ENCODE data around the gene NCK1.
"Not testable (repeated sequence)": the region's sequence is repeated elsewhere in the genome, so short reads cannot be mapped to it uniquely, and the experiment has no call there.

The NCK1 gene

DNA sequence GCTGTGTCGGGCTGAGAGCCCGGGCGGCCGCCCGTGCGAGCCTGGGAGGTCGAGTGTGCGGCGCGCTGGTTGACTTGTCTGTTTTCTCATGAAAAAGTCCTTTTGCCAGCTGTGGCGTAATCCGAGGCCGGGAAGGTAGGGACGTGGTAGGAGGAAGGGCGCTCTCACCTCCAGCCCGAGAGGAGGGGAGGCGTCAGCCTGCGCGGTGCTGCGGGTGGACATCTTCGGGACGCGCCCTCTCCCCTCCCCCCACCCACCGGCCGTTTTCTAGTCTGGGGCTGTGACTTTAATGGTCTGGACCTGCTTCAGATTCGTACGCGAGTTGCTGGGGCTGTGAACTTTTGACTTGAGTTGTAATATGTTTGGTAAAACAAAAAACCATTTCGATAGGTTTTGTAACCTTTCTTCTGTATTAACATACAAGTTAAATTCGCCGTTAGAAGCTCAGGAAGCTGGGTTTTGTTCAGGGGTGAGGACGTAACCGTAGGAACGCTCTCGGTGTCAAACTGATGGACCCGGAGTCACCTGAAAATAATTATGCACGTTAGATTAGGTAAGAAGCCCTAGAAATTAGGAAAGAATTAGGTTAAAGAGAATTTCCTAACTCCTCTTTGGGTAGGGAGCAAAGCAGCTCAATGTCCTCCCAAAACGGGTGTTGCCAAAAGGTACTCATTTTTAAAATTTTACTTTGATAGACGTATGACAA lies 762 bp downstream of the NCK1 start:
- DNase-seq: peak; percentile 20 to 37

- DNase-seq: no peak
Observed at GRCh38 chr3:136869282-136869681, 7.3 kb downstream of the NCK1 start.

DNA sequence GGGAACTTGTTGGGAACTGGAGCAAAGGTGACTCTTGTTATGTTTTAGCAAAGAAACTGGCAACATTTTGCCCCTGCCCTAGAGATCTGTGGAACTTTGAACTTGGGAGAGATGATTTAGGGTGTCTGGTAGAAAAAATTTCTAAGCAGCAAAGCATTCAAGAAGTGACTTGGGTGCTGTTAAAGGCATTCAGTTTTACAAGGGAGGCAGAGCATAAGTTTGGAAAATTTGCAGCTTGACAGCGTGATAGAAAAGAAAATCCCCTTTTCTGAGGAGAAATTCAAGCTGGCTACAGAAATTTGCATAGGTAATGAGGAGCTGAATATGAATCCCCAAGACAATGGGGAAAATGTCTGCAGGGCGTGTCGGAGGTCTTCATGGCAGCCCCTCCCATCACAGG lies 10.2 kb downstream of the NCK1 start:
- not testable (repeated sequence) for DNase-seq

DNA sequence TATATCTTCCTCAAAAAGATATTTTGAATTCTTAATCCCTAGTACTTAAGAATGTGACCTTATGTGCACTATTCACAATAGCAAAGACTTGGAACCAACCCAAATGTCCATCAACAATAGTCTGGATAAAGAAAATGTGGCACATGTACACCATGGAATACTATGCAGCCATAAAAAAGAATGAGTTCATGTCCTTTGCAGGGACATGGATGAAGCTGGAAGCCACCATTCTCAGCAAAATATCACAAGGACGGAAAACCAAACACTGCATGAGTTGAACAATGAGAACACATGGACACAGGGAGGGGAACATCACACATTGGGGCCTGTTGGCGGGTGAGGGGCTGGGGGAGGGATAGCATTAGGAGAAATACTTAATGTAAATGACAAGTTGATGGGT lies 17.5 kb downstream of the NCK1 start:
- DNase-seq: not testable (repeated sequence)

- no peak for DNase-seq
Observed at GRCh38 chr3:136882571-136882970, 20.6 kb downstream of the NCK1 start.

DNA sequence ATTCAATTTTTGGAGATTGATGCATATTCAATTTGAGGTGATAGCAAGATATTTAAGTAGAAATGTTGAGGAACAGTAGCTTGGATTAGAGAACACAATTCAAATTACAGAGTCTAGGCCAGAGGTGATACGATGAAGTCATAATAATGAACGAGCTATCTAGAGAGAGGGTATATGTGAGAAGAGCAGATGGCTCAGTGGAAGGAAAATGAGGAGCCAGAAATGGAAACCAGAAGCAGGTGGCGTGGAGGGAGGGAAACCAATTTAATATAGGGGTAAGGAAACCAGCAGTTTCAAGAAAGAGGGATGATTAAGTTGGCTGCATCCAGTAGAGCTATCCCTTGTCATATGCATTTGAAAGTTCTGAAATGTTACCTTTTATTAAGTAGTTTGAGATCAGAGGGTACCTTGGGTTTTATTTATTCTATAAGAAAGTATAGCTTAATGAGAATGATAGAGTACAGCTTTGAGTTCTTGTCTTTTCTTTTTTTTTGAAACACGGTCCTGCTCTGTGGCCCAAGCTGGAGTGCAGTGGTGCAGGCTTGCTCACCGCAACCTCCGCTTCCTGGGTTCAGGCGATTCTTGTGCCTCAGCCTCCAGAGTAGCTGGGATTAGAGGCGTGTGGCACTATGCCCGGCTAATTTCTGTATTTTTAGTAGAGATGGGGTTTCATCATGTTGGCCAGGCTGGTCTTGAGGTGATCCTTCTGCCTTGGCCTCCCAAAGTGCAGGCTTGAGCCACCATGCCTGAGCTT lies 22.1 kb downstream of the NCK1 start:
- no peak for DNase-seq

- no peak for DNase-seq
Observed at GRCh38 chr3:136885357-136886213, 23.6 kb downstream of the NCK1 start.

- DNase-seq: no peak
Observed at GRCh38 chr3:136889947-136890346, 27.9 kb downstream of the NCK1 start.

DNA sequence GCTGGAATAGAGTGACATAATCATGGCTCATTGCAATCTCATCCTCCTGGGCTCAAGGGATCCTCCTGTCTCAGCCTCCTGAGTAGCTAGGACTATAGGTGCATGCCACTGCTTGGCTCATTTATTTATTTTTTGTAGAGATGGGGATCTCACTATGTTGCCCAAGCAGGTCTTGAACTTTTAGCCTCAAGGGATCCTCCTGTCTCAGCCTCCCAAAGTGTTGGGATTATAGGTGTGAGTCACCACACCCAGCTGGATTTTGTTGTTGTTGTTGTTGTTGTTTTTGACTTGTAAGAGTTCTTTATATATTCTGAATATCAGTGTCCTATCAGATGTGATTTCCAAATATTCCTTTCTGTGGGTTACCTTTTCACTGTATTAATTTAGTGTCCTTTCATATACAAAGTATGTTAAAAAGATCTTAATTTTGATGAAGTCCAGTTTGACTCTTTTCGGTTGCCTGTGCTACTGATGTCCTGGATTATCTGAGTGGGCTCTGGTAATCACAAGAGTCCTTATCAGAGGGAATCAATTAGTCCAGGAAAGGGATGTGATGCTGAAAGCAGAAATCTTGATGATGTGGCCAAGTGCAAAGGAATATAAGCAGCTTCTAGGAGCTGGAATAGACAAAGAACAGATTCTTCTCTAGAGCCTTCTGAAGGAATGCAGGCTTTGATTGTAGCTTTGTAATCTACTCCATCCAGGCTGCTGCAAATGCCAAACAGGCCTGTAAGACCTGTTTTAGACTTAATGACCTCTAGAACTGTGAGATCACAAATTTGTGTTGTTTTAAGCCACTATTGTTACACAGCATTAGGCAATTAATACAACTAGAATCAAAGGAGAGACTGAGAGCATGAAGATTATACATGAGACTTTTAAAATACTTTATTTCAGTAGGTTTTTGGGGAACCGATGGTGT lies 30.2 kb downstream of the NCK1 start:
- no peak for DNase-seq

DNA sequence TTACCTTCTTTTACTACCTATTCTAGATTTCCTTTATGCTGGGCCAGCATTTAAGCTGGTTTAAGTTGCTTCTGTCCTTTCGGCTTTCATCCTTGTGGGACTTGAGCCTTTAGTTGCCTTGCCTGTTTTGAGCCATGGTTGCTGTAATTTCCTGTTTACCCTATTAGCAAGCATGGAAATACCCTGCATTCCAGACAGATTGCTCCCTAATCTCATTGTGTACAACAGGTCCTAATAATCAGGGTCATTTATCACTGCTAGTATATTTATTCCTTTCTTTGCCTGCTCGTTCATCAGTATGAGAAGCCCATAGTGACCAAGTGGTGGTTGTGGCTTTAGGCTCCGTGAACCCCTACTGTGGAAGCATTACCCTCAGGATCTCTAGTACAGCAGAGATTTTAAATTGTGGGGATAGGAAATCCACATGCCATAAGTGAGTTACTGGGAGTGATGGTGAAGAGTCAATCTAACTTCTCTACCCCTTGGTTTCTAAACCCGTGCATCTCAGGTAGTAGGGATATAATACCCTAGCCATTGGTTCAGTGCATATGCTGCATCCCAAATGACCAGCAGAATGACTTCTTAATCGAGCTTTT lies 31.9 kb downstream of the NCK1 start:
- DNase-seq: no peak

- DNase-seq: not testable (repeated sequence)
Observed at GRCh38 chr3:136897171-136897570, 35.2 kb downstream of the NCK1 start.

GRCh38 chr3:136898549-136898948 lies 36.5 kb downstream of the NCK1 start:
- DNase-seq: no peak

DNA sequence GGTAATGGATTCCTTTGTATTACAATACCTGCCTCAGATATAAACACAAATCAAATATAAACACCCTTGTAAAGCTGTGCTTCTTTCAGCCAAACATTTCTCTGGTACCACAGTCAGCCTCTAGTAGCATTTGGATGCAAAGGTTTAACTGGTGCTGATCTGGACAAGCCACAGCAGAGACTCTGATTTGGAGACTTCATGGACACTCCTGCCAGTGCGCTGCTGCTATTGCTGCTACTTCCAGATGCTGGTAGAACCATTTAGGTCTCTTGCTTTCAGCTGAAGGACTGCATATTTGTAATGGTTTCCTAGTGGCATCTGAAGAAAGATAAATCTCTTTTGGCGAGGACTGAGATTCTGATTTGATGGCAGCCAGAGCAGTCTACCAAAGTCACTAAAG lies 36.9 kb downstream of the NCK1 start:
- no peak for DNase-seq

GRCh38 chr3:136899622-136900158 lies 37.7 kb downstream of the NCK1 start:
- DNase-seq: no peak

DNA sequence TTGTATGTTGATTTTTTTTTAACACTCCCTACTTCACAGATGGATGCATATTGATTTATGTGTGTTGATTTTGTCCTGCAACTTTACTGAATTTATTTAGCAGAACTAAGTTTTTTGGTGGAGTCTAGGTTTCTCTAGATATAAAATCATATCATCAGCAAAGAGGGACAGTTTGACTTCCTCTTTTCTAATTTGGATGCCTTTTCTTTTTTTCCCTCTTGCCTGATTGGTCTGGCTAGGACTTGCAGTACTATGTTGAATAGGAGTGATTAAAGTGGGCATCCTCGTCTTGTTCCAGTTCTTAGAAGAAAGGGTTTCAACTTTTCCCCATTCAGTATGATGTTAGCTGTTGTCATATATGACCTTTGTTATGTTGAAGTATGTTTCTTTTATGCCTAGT lies 38.7 kb downstream of the NCK1 start:
- DNase-seq: not testable (repeated sequence)

GRCh38 chr3:136901391-136901790 lies 39.4 kb downstream of the NCK1 start:
- DNase-seq: no peak

GRCh38 chr3:136902530-136902929 lies 40.5 kb downstream of the NCK1 start:
- not testable (repeated sequence) for DNase-seq

- DNase-seq: no peak
Observed at GRCh38 chr3:136903899-136904298, 41.9 kb downstream of the NCK1 start.

GRCh38 chr3:136904746-136905145 lies 42.7 kb downstream of the NCK1 start:
- no peak for DNase-seq

DNA sequence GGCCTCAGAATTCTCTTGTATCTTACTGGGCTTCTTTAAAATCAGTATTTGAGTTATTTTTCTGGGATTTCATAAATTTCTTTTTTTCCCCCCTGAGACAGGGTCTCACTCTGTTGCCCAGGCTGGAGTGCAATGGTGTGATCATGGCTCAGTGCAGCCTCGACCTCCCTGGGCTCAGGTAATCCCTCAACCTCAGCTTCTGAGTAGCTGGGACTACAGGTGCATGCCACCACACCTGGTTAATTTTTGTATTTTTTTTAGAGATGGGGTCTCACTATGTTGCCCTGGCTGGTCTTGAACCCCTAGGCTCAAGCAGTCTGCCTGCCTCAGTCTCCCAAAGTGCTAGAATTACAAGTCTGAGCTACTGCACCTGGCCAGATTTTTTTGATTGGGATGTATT lies 43.5 kb downstream of the NCK1 start:
- DNase-seq: no peak

DNA sequence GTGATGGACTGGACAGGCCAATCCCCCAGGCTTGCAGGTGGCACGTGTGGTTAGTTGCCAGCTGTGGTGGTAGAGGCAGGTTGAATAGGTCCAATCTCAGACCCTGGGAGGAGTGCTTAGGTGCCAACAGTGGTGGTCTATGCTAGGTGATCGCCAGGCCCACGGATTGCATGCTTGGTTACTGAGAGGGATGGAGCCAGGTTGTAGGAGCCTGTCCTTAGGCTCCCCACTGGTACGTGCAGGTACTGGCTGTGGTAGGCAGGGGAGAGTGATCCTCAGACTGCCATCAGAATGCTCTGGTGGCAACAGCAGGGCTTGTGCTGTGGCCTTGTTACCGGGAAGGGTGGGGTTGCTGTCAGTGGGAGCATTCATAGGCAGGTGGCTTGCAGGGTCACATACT lies 44.7 kb downstream of the NCK1 start:
- DNase-seq: no peak

- no peak for DNase-seq
Observed at GRCh38 chr3:136908297-136908696, 46.3 kb downstream of the NCK1 start.
